GM18951 (cell line): ENCODE data around the gene KLF16.

Experiments
- POLR2A ChIP-seq: IDR thresholded peaks from 4 replicates; pipeline ENCODE4 v1.6.1; 2011; ENCODE audit warnings: mild to moderate bottlenecking; ENCODE audit not compliant: insufficient read length, insufficient read depth; ENCODE audit errors: extremely low read depth
- in situ Hi-C: fragments of 300-500 bp; cut with MboI; formaldehyde crosslinking; loops from one replicate; pipeline ENCODE4 v1.12.0; 2022; ENCODE audit warnings: low sequenced_read_pairs, mixed read lengths, inconsistent platforms; ENCODE audit not compliant: unreplicated experiment

KLF16 gene

GRCh38 chr19:1817553-1818179 lies 45.7 kb downstream of the KLF16 start:
- in situ Hi-C loops: no loop called here
- no peak for TF ChIP-seq POLR2A

GRCh38 chr19:1816530-1817298 lies 46.7 kb downstream of the KLF16 start:
- no peak for TF ChIP-seq POLR2A
- in situ Hi-C loops: no loop called here

GRCh38 chr19:1815605-1816529 lies 47.5 kb downstream of the KLF16 start:
- TF ChIP-seq POLR2A: no peak
- in situ Hi-C loops: no loop called here

GRCh38 chr19:1814833-1815604 lies 48.4 kb downstream of the KLF16 start:
- in situ Hi-C loops: no loop called here

GRCh38 chr19:1814391-1814790 lies 49.0 kb downstream of the KLF16 start:
- no peak for TF ChIP-seq POLR2A
- in situ Hi-C loops: no loop called here

More at GRCh38 chr19:1814833-1815604, 48.4 kb downstream of the KLF16 start:
- no peak for TF ChIP-seq POLR2A

- TF ChIP-seq POLR2A: no peak
- in situ Hi-C loops: no loop called here
Observed at GRCh38 chr19:1813192-1814182, 49.9 kb downstream of the KLF16 start.

GRCh38 chr19:1812426-1813191 lies 50.8 kb downstream of the KLF16 start:
- TF ChIP-seq POLR2A: peak; percentile 54
- in situ Hi-C loops: no loop called here

- peak; percentile 45 for TF ChIP-seq POLR2A
- in situ Hi-C loops: no loop called here
Observed at GRCh38 chr19:1811942-1812425, 51.4 kb downstream of the KLF16 start, which contains the start of gene ATP8B3. TSS of gene ATP8B3 (minus strand) at chr19:1812276. CDS start at chr19:1811736, 540 bp downstream.

- in situ Hi-C loops: no loop called here
- TF ChIP-seq POLR2A: no peak
Observed at GRCh38 chr19:1811472-1811894, 51.9 kb downstream of the KLF16 start.

- in situ Hi-C loops: no loop called here
- TF ChIP-seq POLR2A: no peak
Observed at GRCh38 chr19:1810439-1811160, 52.8 kb downstream of the KLF16 start.
